ENCODE measurements around the gene EFCAB6. TPM values are rescaled to one million over a fixed set of nuclear protein-coding genes. Genes with fewer than 3 reads are reported as not detected.

Gene EFCAB6
- total and polyA plus RNA-seq, 2 of the 4 experiments (the other 2 are of a cell fraction) = 0.44 to 1.1 TPM

GRCh38 chr22:43535336-43535735 lies 276.8 kb downstream of the EFCAB6 start:
- CTCF ChIA-PET = no interaction called here
- H4K91ac ChIP-seq (ENCODE audit: insufficient read depth, low read depth, low read length) = no peak overlapping the region
- H4K8ac ChIP-seq (ENCODE audit: low read depth in 2 of 2, low read length in 2 of 2) = no peak overlapping the region
- no peak overlapping the region for H2AFZ ChIP-seq (replicated peaks; ENCODE audit: low read length, poor library complexity)
- no peak overlapping the region for H3K23ac ChIP-seq (ENCODE audit: low read depth, low read length)
- no peak overlapping the region for H2AK9ac ChIP-seq (replicated peaks; ENCODE audit: low read depth, low read length, poor library complexity)
- H3K9ac ChIP-seq (ENCODE audit: low read depth, low read length) = no peak overlapping the region
- H2AK5ac ChIP-seq (ENCODE audit: low read depth, low read length) = no peak overlapping the region
- no peak overlapping the region for H2BK120ac ChIP-seq (ENCODE audit: low read depth, low read length)
- no peak overlapping the region for H3K14ac ChIP-seq (replicated peaks; ENCODE audit: low read depth, low read length)
- BruUV-seq (replicated peaks) = no TSS peak
- no peaks in the 10 kb centered on the region for H3K27me3 ChIP-seq (ENCODE audit: control insufficient read depth, insufficient read depth, low read length)
- no peak overlapping the region for H2BK20ac ChIP-seq (ENCODE audit: low read depth, low read length)
- no peaks in the 10 kb centered on the region for H3K36me3 ChIP-seq (ENCODE audit: control insufficient read depth, insufficient read depth, low read length)
- TF ChIP-seq, protein P1, sequence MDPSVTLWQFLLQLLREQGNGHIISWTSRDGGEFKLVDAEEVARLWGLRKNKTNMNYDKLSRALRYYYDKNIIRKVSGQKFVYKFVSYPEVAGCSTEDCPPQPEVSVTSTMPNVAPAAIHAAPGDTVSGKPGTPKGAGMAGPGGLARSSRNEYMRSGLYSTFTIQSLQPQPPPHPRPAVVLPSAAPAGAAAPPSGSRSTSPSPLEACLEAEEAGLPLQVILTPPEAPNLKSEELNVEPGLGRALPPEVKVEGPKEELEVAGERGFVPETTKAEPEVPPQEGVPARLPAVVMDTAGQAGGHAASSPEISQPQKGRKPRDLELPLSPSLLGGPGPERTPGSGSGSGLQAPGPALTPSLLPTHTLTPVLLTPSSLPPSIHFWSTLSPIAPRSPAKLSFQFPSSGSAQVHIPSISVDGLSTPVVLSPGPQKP (IDR thresholded peaks at IDR 0.05; ENCODE audit: borderline replicate concordance, low read depth, low read length) = no peak
- no peak for TF ChIP-seq MAZ (IDR thresholded peaks at IDR 0.05; ENCODE audit: borderline replicate concordance, low read depth, low read length)
- H3K4me1 ChIP-seq (ENCODE audit: control insufficient read depth, insufficient read depth, low read length) = no peaks in the 10 kb centered on the region
- H4K20me1 ChIP-seq (ENCODE audit: insufficient read depth, low read length) = no peaks in the 10 kb centered on the region
- no peak overlapping the region for H3K56ac ChIP-seq (ENCODE audit: extremely low read depth, insufficient read depth, low read length)
- H3K4ac ChIP-seq (ENCODE audit: low read depth, low read length) = no peak overlapping the region
- H3K4me3 ChIP-seq (ENCODE audit: insufficient read depth, low read depth, low read length) = no peak overlapping the region
- H2BK5ac ChIP-seq (ENCODE audit: low read depth, low read length, poor library complexity, severe bottlenecking) = no peak overlapping the region
- POLR2A ChIA-PET (ENCODE audit: unreplicated experiment) = no interaction called here
- H3K9me3 ChIP-seq (ENCODE audit: control insufficient read depth, insufficient read depth, low read length) = no peaks in the 10 kb centered on the region
- in situ Hi-C loops (cut with MboI; ENCODE audit: low sequenced_read_pairs) (no loop called here), intact Hi-C loops (cut with micrococcal nuclease) (no loop called here), dilution Hi-C loops (cut with HindIII; ENCODE audit: low sequenced_read_pairs, unreplicated experiment) (no loop called here)
- no peaks in the 10 kb centered on the region for H3K79me1 ChIP-seq (ENCODE audit: low read depth in 1 of 2, low read length in 2 of 2)
- H3K18ac ChIP-seq (ENCODE audit: low read depth, low read length) = no peak overlapping the region
- H3K9me1 ChIP-seq (ENCODE audit: insufficient read depth, low read length) = no peaks in the 10 kb centered on the region
- H3K27ac ChIP-seq (ENCODE audit: insufficient read depth, low read length) = no peak overlapping the region
- H3K4me2 ChIP-seq (ENCODE audit: low read depth, low read length) = no peak overlapping the region
- 22% methylated on average over 3 of the region's 7 CpGs; no CpG with 5 or more reads in 1 of the 2 experiments for WGBS, 2 experiments (ENCODE audit: extremely low coverage in 2 of 2, insufficient read length in 1 of 2)
- ATAC-seq (ENCODE audit: low read depth) (no peak), DNase-seq (no peak)
- H4K5ac ChIP-seq (ENCODE audit: low read depth, low read length) = no peak overlapping the region
- H2BK15ac ChIP-seq (ENCODE audit: low read depth, low read length) = no peak overlapping the region
